Loucy (cell line): ENCODE results near the gene SUCLG1.

Experiments
- H2AFZ ChIP-seq: fragments of 200-600 bp; sonication (generic); 2 replicates; pipeline ENCODE4 v1.6.0; 2016; ENCODE audit warnings: antibody characterized with exemption, mild to moderate bottlenecking, low read length, moderate library complexity
- H3F3A ChIP-seq: fragments of 200-600 bp; 2 replicates; pipeline ENCODE4 v1.6.0; 2016; ENCODE audit warnings: antibody characterized with exemption, low read depth, mild to moderate bottlenecking
- H3K27me3 ChIP-seq: fragments of 200-600 bp; sonication (generic); 2 replicates; pipeline ENCODE4 v1.6.1; 2014; ENCODE audit warnings: low read length, mild to moderate bottlenecking; ENCODE audit not compliant: insufficient read depth, poor library complexity, severe bottlenecking
- H3K36me3 ChIP-seq: fragments of 200-600 bp; sonication (generic); 2 replicates; pipeline ENCODE4 v1.6.1; 2016; ENCODE audit warnings: low read length; ENCODE audit not compliant: insufficient read depth
- H3K4me1 ChIP-seq: fragments of 200-600 bp; sonication (generic); 2 replicates; pipeline ENCODE4 v1.5.1; 2014; ENCODE audit warnings: low read length, mild to moderate bottlenecking; ENCODE audit not compliant: insufficient read depth, poor library complexity, severe bottlenecking
- H3K4me2 ChIP-seq: fragments of 200-600 bp; sonication (generic); 2 replicates; pipeline ENCODE4 v1.6.0; 2014; ENCODE audit warnings: antibody characterized with exemption, low read length, low read depth, mild to moderate bottlenecking; ENCODE audit not compliant: poor library complexity, severe bottlenecking
- H3K4me3 ChIP-seq: fragments of 200-600 bp; sonication (generic); 2 replicates; pipeline ENCODE4 v1.5.1; 2014; ENCODE audit warnings: low read length, mild to moderate bottlenecking, mixed read lengths; ENCODE audit not compliant: poor library complexity, severe bottlenecking
- H3K79me2 ChIP-seq: fragments of 200-600 bp; sonication (generic); 2 replicates; pipeline ENCODE4 v1.6.1; 2014; ENCODE audit warnings: low read length; ENCODE audit not compliant: insufficient read depth
- H3K9ac ChIP-seq: fragments of 200-600 bp; sonication (generic); 2 replicates; pipeline ENCODE4 v1.6.0; 2014; ENCODE audit warnings: mild to moderate bottlenecking, low read depth, low read length, moderate library complexity; ENCODE audit not compliant: poor library complexity, severe bottlenecking
- H3K9me2 ChIP-seq: fragments of 200-600 bp; sonication (generic); replicated peaks from 2 replicates; pipeline ENCODE4 v1.6.1; 2016; ENCODE audit warnings: low read depth, low read length, mixed read lengths
- H3K9me3 ChIP-seq: fragments of 200-600 bp; sonication (generic); 2 replicates; pipeline ENCODE4 v1.6.1; 2014; ENCODE audit warnings: mild to moderate bottlenecking, antibody characterized with exemption, low read length, low read depth; ENCODE audit not compliant: insufficient read depth
- H4K20me1 ChIP-seq: fragments of 200-600 bp; sonication (generic); 2 replicates; pipeline ENCODE4 v1.6.0; 2014; ENCODE audit warnings: antibody characterized with exemption, low read length, mild to moderate bottlenecking; ENCODE audit not compliant: insufficient read depth, poor library complexity, severe bottlenecking
- EZH2phosphoT487 ChIP-seq: fragments of 200-600 bp; IDR thresholded peaks from 2 replicates; pipeline ENCODE4 v1.6.1; 2018; ENCODE audit warnings: antibody characterized with exemption, mild to moderate bottlenecking, moderate library complexity, borderline replicate concordance
- TF ChIP-seq, protein P1 (sequence below): fragments of 200-600 bp; sonication (generic); conservative IDR thresholded peaks from 2 replicates; pipeline ENCODE4 v1.5.1; 2014; ENCODE audit warnings: mild to moderate bottlenecking, antibody characterized with exemption, low read length

SUCLG1 gene

DNA sequence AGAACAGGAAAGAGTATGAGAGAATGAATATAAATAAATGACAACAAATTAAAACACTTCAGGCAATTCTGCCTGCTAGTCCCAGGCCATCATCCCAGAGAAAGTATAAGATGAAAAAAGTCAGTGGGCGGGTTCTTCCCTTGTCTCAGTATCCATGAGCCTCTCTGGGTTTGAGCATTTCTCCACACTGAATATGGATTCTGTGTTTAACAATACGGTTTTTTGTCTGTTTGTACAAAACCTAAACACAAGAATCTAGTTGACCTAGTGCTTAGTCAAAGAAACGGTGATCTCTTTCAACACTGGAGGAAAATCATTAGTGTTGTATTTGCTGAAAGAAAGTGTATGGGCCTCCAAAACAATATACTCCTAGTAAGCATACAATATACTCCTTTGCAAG is 10.0 kb downstream of the SUCLG1 start:
- H3K4me2 ChIP-seq: no peak overlapping the region
- H3K79me2 ChIP-seq: peaks cover 34% of the 10 kb centered on the region
- no peaks in the 10 kb centered on the region for H3F3A ChIP-seq
- no peak for TF ChIP-seq EZH2phosphoT487
- TF ChIP-seq, protein P1, sequence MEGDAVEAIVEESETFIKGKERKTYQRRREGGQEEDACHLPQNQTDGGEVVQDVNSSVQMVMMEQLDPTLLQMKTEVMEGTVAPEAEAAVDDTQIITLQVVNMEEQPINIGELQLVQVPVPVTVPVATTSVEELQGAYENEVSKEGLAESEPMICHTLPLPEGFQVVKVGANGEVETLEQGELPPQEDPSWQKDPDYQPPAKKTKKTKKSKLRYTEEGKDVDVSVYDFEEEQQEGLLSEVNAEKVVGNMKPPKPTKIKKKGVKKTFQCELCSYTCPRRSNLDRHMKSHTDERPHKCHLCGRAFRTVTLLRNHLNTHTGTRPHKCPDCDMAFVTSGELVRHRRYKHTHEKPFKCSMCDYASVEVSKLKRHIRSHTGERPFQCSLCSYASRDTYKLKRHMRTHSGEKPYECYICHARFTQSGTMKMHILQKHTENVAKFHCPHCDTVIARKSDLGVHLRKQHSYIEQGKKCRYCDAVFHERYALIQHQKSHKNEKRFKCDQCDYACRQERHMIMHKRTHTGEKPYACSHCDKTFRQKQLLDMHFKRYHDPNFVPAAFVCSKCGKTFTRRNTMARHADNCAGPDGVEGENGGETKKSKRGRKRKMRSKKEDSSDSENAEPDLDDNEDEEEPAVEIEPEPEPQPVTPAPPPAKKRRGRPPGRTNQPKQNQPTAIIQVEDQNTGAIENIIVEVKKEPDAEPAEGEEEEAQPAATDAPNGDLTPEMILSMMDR: no peak
- H2AFZ ChIP-seq: no peak overlapping the region
- H3K9me2 ChIP-seq: no peaks in the 10 kb centered on the region
- no peak overlapping the region for H3K4me3 ChIP-seq
- peaks cover 31% of the 10 kb centered on the region; the same call in 1 of the 2 replicates for H3K36me3 ChIP-seq
- peaks cover 5% of the 10 kb centered on the region for H3K4me1 ChIP-seq
- H3K9me3 ChIP-seq: no peaks in the 10 kb centered on the region
- peaks cover 4% of the 10 kb centered on the region for H4K20me1 ChIP-seq
- H3K27me3 ChIP-seq: no peaks in the 10 kb centered on the region
- no peak overlapping the region for H3K9ac ChIP-seq

DNA sequence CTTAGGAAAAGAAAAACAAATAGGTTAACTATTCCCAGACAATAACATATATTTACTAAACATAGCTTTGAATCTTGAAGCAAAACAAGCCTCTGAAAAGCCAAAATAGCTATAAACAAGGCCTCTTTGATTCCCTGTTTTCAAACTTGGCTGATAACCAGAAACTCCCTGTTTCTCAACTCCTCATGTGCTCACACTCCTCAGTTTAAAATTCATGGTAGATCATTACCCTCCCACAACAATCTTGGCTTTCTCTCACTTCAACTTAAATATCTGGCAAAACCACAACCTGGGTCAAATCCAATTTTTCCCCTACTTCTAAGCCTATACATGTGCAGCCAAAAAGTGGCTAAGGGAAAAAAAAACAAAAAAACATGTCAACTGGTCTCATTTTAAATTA is 15.6 kb downstream of the SUCLG1 start:
- Histone ChIP-seq H4K20me1 (no peaks in the 10 kb centered on the region), H3K27me3 (no peaks in the 10 kb centered on the region), H3K9me2 (no peaks in the 10 kb centered on the region), H3K9me3 (no peaks in the 10 kb centered on the region), H3K79me2 (no peaks in the 10 kb centered on the region), H3F3A (no peaks in the 10 kb centered on the region), H3K4me3 (no peak overlapping the region), H3K9ac (no peak overlapping the region), H2AFZ (no peak overlapping the region), H3K4me1 (no peaks in the 10 kb centered on the region), H3K4me2 (peak overlapping the region; percentile 7), H3K36me3 (peaks cover 71% of the 10 kb centered on the region)
- TF ChIP-seq EZH2phosphoT487: no peak
- TF ChIP-seq, protein P1: no peak

GRCh38 chr2:84442888-84443287 is 16.2 kb downstream of the SUCLG1 start:
- no peaks in the 10 kb centered on the region for H3K9me2 ChIP-seq
- H4K20me1 ChIP-seq: no peaks in the 10 kb centered on the region
- H3F3A ChIP-seq: no peaks in the 10 kb centered on the region
- H3K4me2 ChIP-seq: peak overlapping the region; percentile 7
- peaks cover 71% of the 10 kb centered on the region for H3K36me3 ChIP-seq
- H3K9ac ChIP-seq: no peak overlapping the region
- TF ChIP-seq, protein P1: no peak
- TF ChIP-seq EZH2phosphoT487: no peak
- H3K4me1 ChIP-seq: no peaks in the 10 kb centered on the region
- no peaks in the 10 kb centered on the region for H3K79me2 ChIP-seq
- no peak overlapping the region for H3K4me3 ChIP-seq
- H2AFZ ChIP-seq: no peak overlapping the region
- no peaks in the 10 kb centered on the region for H3K27me3 ChIP-seq
- H3K9me3 ChIP-seq: no peaks in the 10 kb centered on the region
